Measurements from ENCODE around the gene MRC2.

GRCh38 chr17:62675260-62675659 lies 47.8 kb downstream of the MRC2 start:
- no peak for TF ChIP-seq CTCF (IDR thresholded peaks at IDR 0.05 in 2 of 3, conservative IDR thresholded peaks at IDR 0.05 in 1 of 3; ENCODE audit: borderline replicate concordance in 1 of 3, insufficient read depth in 1 of 3, low read depth in 2 of 3, low read length in 2 of 3)
- TF ChIP-seq EZH2 (IDR thresholded peaks at IDR 0.05), result no peak
- no peak for TF ChIP-seq SIN3A (IDR thresholded peaks at IDR 0.05; ENCODE audit: low read depth)
- TF ChIP-seq REST (IDR thresholded peaks at IDR 0.05; ENCODE audit: low read depth), result no peak
- no peak for TF ChIP-seq TCF7L2 (IDR thresholded peaks at IDR 0.05; ENCODE audit: borderline replicate concordance, extremely low read depth, insufficient read depth, insufficient read length)
- no peak for TF ChIP-seq POLR2A (IDR thresholded peaks at IDR 0.05; ENCODE audit: borderline replicate concordance, extremely low read depth, insufficient read depth, insufficient read length)
- no peak for TF ChIP-seq YY1 (IDR thresholded peaks at IDR 0.05; ENCODE audit: extremely low read depth, insufficient replicate concordance, low read depth, low read length)
- TF ChIP-seq RAD21 (IDR thresholded peaks at IDR 0.05; ENCODE audit: low read depth), result no peak
- TF ChIP-seq ZNF274 (IDR thresholded peaks at IDR 0.05; ENCODE audit: low read depth, low read length), result no peak
- TF ChIP-seq SRF (IDR thresholded peaks at IDR 0.05; ENCODE audit: low read depth), result no peak
- no peak for TF ChIP-seq POLR2AphosphoS5 (IDR thresholded peaks at IDR 0.05; ENCODE audit: low read depth, low read length)
- TF ChIP-seq ATF3 (IDR thresholded peaks at IDR 0.05), result no peak
- TF ChIP-seq SP1 (IDR thresholded peaks at IDR 0.05; ENCODE audit: low read depth), result no peak
- no peak for TF ChIP-seq MAX (IDR thresholded peaks at IDR 0.05)
